ENCODE measurements around the gene HOXA5. TPM values are rescaled to one million over a fixed set of nuclear protein-coding genes. Genes with fewer than 3 reads are reported as not detected.

HOXA5 gene
- total RNA-seq, 1 experiment from 2014 or later, result 7.5 TPM

DNA sequence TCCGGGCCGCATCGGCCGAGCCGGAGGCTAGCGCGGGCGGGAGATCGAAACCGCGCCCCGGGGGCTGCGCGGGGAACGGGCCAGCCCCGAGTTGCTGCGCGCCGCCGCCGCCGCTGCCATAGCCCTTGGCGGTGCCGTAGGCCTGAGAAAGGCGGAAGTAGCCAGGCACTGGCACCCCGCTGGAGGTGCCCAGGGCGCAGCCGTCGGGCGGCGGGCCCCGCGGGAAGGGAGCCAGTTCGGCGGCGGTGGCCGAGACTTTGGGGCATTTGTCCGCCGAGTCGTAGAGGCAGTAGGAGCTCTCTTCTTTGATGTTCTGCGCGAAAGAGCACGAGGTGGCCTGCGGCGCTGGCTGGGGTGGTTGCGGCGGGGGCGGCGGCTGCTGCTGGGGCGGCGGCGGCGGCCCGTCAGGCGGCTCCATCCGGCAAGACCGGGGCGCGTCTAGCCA lies 30.1 kb upstream of the HOXA5 start:
- peak overlapping the region; percentile 93 for H3K4me2 ChIP-seq (ENCODE audit: low read length)
- no peak overlapping the region for H2AFZ ChIP-seq (ENCODE audit: low read length)
- H3K27me3 ChIP-seq (ENCODE audit: low read length), result no peaks in the 10 kb centered on the region
- ChIA-PET POLR2A (ENCODE audit: unreplicated experiment) (interaction anchor here (0.8 to 1.1 kb wide), 2 partner anchors 11 to 31 kb away, joined by 5 to 6 read pairs; no protein-coding TSS in a partner anchor), CTCF (interaction anchor here (0.5 kb wide), 1 partner anchor 489 kb away, joined by 3 read pairs; the partner anchor contains the start of gene HIBADH)
- no TSS peak for BruUV-seq (replicated peaks)
- peak overlapping the region; percentile 84 for H3K4me3 ChIP-seq (ENCODE audit: low read length)
- ATAC-seq (no peak; the same call in 1 of the 2 replicates), DNase-seq (no peak)
- no peaks in the 10 kb centered on the region for H3K9me2 ChIP-seq (replicated peaks; ENCODE audit: low read length)
- H3K9ac ChIP-seq (ENCODE audit: low read length), result peak overlapping the region; percentile 90
- H3F3A ChIP-seq (ENCODE audit: low read length, unreplicated experiment), result no peaks in the 10 kb centered on the region
- no peaks in the 10 kb centered on the region for H3K9me3 ChIP-seq (ENCODE audit: low read length)
- TF ChIP-seq EZH2phosphoT487 (IDR thresholded peaks at IDR 0.05; ENCODE audit: borderline replicate concordance, low read length) (no peak), EZH2 (IDR thresholded peaks at IDR 0.05; ENCODE audit: low read length, unreplicated experiment) (no peak)
- TF ChIP-seq, protein P1, sequence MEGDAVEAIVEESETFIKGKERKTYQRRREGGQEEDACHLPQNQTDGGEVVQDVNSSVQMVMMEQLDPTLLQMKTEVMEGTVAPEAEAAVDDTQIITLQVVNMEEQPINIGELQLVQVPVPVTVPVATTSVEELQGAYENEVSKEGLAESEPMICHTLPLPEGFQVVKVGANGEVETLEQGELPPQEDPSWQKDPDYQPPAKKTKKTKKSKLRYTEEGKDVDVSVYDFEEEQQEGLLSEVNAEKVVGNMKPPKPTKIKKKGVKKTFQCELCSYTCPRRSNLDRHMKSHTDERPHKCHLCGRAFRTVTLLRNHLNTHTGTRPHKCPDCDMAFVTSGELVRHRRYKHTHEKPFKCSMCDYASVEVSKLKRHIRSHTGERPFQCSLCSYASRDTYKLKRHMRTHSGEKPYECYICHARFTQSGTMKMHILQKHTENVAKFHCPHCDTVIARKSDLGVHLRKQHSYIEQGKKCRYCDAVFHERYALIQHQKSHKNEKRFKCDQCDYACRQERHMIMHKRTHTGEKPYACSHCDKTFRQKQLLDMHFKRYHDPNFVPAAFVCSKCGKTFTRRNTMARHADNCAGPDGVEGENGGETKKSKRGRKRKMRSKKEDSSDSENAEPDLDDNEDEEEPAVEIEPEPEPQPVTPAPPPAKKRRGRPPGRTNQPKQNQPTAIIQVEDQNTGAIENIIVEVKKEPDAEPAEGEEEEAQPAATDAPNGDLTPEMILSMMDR (conservative IDR thresholded peaks at IDR 0.05; ENCODE audit: low read depth, low read length), result no peak
- H4K20me1 ChIP-seq (ENCODE audit: low read length), result no peaks in the 10 kb centered on the region
- peaks cover 100% of the 10 kb centered on the region for H3K79me2 ChIP-seq (ENCODE audit: low read length)
- intact Hi-C loops (cut with micrococcal nuclease), result no loop called here
- H3K4me1 ChIP-seq (ENCODE audit: insufficient read depth, low read length), result peaks cover 18% of the 10 kb centered on the region
- H3K27ac ChIP-seq (ENCODE audit: low read length), result peak overlapping the region; percentile 97
- 0 out of 2 replicates have a peak, but pooled peaks cover 4% of the 10 kb centered on the region for H3K36me3 ChIP-seq (ENCODE audit: low read depth, low read length)

DNA sequence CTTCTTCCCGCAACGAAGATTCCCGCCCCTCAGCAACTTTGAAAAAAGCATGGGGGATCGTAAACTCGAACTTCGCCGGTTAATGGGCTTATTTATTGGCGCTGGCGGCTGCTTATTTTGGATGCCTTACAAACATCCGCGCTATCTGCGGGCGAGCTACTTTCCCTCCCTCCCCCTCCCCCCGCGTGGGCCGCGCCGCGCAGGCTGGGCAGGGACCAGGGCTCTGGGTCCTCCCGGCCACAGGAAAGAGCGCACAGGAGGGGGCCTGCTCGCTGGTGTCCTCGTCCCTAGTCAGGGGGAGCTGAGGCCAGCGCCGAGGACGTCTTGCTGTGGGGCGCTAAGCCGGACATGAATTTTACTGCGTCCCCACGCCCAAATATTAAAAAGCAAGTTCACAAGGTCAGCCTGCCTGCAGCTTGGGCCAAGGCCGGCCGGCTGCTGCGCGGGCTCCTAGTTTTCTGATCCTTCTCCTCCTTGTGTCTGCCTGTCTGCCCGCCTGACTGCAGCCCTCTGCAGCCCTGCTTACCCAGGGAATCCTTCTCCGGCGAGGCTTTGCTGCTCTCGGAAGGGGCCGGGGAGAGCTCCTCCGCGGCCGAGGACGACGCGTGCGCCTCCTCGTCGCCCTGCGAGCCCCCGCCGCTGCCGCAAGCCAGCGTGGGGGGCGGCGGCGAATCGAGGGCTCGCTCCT lies 29.5 kb upstream of the HOXA5 start:
- ChIA-PET POLR2A (ENCODE audit: unreplicated experiment) (interaction anchor here (0.5 to 1.3 kb wide), 7 partner anchors 10 to 32 kb away, joined by 3 to 7 read pairs (median 5); partner anchors contain the start of genes HOXA11 and HOXA13), CTCF (interaction anchor here (0.5 to 0.7 kb wide), 3 partner anchors 9 to 600 kb away, joined by 3 read pairs; partner anchors contain the start of gene HIBADH)
- Histone ChIP-seq H3K27me3 (ENCODE audit: low read length) (no peaks in the 10 kb centered on the region), H3K9ac (ENCODE audit: low read length) (peak overlapping the region; percentile 90), H3K4me3 (ENCODE audit: low read length) (peak overlapping the region; percentile 84), H3K79me2 (ENCODE audit: low read length) (peaks cover 100% of the 10 kb centered on the region), H3K9me2 (replicated peaks; ENCODE audit: low read length) (no peaks in the 10 kb centered on the region), H3K4me2 (ENCODE audit: low read length) (peak overlapping the region; percentile 93), H3F3A (ENCODE audit: low read length, unreplicated experiment) (no peaks in the 10 kb centered on the region), H4K20me1 (ENCODE audit: low read length) (no peaks in the 10 kb centered on the region), H2AFZ (ENCODE audit: low read length) (no peak overlapping the region), H3K9me3 (ENCODE audit: low read length) (no peaks in the 10 kb centered on the region), H3K27ac (ENCODE audit: low read length) (peak overlapping the region; percentile 97), H3K4me1 (ENCODE audit: insufficient read depth, low read length) (peaks cover 21% of the 10 kb centered on the region), H3K36me3 (ENCODE audit: low read depth, low read length) (0 out of 2 replicates have a peak, but pooled peaks cover 4% of the 10 kb centered on the region)
- DNase-seq, result peak; percentile 87
- BruUV-seq (replicated peaks), result no TSS peak
- intact Hi-C loops (cut with micrococcal nuclease), result no loop called here
- no peak for TF ChIP-seq EZH2phosphoT487 (IDR thresholded peaks at IDR 0.05; ENCODE audit: borderline replicate concordance, low read length)
- TF ChIP-seq, protein P1 (conservative IDR thresholded peaks at IDR 0.05; ENCODE audit: low read depth, low read length), result no peak
- TF ChIP-seq EZH2 (IDR thresholded peaks at IDR 0.05; ENCODE audit: low read length, unreplicated experiment), result no peak
- ATAC-seq, result peak; percentile 24

All from PC-3 (cell line).